ELF-1 (cell line): ENCODE data around the gene MVD.
"Not testable (repeated sequence)": the region's sequence is repeated elsewhere in the genome, so short reads cannot be mapped to it uniquely, and the experiment has no call there.

Experiments
- DNase-seq: peaks from one replicate; pipeline ENCODE4 v3.0.0-alpha.2; 2016; ENCODE audit warnings: low read depth, low spot score

MVD gene

GRCh38 chr16:88681709-88682451 is 19.0 kb upstream of the MVD start:
- DNase-seq, result no peak

GRCh38 chr16:88681084-88681680 is 18.3 kb upstream of the MVD start:
- DNase-seq, result peak; percentile 72

GRCh38 chr16:88680554-88681083 is 17.7 kb upstream of the MVD start:
- no peak for DNase-seq

- DNase-seq, result peak; percentile 47
These were observed 15.5 kb upstream of the MVD start for GRCh38 chr16:88678224-88678979.

DNA sequence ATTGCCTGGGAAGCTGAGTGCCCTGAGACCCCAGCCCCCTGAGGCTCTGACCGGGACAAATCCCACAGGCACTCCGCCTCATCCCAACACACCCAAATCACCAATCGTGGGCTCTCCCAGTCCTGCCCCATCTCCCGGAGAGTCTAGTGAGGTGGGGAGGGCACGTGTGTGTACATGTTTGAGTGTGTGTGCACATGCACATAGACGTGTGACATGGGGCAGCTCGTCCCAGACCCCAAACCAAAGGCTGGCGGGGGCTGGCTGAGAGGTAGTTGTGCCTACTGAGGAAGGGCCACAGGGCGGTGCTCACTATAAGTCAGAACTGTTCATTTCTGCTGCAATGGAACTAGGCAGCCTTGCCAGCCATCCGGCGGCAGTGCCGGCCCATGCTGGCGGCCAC is 14.8 kb upstream of the MVD start:
- DNase-seq, result no peak

DNA sequence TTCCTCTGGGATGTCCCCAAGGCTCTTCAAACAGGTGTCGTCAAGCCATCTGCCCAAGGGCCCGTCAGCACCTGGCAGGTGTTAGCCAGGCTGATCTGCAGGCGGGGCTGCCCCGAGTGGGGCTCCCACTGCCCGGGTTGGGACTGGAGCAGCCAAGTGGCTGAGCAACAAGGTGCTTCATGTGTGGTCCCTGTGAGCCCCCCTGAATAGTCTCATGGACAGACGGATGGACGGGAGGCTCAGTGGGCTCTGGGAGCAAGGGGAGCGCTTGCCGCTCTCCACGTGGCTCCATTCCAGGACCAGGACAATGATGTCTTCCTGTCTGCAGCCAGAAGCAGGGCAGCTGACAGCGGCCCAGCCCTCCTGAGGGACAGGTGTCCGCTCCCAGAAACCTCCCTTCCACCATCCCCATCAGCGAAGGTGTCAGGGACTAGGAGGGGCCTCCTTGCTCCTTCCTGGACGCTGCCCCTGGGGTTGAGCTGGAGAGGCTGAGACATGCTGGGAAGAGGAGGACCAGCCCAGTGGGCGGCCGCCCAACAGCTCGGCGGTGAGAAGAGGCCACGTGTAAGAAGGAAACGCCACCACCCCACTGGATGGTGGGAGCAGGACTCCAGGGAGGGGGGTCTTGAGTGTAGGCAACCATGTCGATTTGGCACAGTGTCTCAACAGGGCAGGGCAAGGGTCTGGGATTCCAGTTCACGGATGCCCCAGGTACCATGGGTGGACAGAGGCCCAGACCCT is 13.8 kb upstream of the MVD start:
- no peak for DNase-seq

- DNase-seq, result no peak
These were observed 11.0 kb upstream of the MVD start for GRCh38 chr16:88673716-88674379.

GRCh38 chr16:88672776-88673175 is 9.9 kb upstream of the MVD start:
- peak; percentile 41 for DNase-seq

GRCh38 chr16:88671806-88672205 is 8.9 kb upstream of the MVD start:
- DNase-seq, result no peak

DNA sequence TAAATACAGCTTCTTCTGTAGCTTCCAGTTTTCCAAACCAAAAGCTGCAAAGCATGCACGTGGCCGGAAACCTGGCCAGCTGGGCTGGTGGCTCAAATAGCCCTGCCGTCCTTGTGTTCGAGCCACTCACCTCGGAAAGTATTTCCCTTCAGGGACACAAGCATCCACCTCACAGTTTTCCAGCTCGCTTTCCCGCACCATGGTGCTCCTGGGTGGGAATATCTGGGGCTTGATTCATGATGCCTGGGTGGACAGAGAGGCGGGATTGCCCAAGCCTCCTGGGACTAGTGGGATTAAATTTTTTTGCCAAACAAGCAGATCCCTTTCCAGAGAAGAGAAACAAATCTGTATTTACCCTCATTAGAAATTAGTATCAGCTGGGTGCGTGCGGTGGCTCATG is 7.1 kb upstream of the MVD start:
- DNase-seq, result no peak

- not testable (repeated sequence) for DNase-seq
These were observed 6.6 kb upstream of the MVD start for GRCh38 chr16:88669493-88669892.

DNA sequence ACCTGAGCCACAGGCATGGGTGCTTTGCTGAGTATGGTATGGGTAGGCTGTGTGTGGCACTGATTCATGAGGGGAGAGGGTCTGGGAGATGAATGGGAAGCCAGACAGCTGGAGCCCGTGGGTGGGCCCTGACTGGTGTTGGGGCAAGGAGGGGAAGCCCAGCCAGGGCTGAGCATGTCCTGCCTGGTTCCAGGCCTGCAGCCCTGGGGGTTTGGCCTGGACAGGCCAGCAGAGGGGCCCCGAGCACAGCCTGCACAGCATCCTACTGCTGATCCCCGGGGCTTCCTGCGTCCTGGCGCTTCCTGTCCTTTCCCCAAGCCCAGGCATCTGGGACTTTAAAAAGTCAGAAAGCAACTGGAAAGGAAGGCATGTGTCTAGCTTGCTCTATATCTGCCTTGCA is 4.6 kb upstream of the MVD start:
- DNase-seq, result peak; percentile 67

GRCh38 chr16:88665570-88665969 is 2.7 kb upstream of the MVD start:
- no peak for DNase-seq

DNA sequence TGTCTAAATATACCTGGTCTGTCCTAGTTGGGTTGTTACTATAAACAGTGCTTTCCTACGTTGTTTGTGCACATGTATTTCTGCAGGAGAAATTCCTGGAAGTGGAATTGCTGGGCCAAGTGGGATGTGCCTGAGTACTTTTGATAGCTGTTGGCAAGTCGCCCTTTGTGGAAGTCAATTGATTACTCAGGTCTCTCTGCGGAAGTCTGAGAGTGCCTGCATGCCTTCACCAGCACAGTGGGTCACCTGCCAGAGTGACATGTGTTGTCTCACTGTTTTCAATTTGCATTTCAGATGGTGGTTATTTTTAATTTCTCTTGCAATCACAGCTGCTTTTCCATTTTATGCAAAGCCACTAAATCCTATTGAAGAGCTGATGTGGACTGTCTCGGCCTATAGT is 2.3 kb upstream of the MVD start:
- DNase-seq, result no peak

DNA sequence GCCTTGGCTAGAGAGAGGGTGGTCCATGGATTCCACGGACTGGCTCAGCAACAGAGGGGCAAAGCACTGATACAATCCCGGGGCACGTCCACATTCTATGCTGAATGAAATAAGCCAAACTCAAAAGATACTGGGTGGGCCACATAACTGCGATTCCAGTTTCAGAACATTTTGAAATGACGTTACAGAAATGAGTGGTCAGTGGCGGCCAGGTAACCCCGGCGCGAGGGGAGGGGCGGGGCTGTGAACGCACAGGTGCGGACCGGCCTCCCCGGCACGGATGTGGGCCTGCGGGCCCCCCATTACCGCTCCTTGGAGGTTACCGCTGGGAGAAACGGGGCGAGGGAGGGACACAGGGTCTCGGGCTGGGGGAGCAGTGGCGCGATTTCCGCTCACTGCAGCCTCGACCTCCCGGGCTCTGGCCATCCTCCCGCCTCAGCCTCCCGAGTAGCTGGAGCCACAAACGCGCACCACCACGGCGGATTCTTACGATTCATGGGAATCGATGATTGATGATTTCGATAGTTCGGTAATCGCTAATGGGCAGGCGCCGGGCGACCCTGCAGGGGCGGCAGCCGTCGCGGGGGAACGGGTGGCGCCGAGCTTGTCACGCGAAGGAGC is 559 bp downstream of the MVD start:
- DNase-seq, result no peak

GRCh38 chr16:88661468-88661867 is 1.4 kb downstream of the MVD start:
- no peak for DNase-seq

DNA sequence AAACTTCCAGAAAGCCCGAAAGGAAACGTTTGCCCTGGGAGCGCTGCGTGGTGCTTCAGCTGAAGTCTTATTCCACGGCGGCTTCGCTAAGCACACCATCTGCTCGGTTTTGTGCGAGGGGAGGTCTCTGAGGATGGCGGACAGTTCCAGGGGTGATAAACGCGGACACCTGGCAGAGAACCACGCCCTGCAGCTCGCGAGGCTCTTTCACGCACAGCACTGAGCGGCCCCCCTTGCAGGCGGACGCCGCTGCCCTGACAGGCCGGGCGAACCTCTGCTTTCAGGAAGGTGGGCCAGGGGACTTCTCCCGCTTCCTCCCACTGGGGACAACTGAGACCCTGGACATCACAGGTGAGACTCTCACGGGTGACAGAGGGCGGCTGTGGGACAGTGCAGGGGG is 3.7 kb downstream of the MVD start:
- DNase-seq, result no peak

DNA sequence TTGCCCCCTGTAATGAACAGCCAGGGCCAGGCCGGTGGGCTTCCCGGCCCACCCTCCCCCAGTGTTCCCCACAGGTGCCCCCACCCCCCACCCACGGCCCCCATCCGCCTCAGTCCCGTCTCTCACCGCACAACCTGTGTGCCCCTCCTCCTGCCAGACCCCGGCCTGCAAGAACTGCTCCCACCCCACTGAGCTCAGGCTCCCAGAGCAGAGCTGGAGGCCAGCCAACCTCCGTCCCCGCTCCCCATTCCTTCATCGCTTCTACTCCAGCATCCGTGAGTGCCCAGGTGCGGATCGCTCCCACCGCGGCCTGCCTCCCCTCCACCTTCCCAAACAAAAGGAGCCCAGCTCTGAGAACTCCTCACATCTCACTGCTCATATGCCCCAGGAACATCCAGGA is 4.2 kb downstream of the MVD start:
- no peak for DNase-seq

DNA sequence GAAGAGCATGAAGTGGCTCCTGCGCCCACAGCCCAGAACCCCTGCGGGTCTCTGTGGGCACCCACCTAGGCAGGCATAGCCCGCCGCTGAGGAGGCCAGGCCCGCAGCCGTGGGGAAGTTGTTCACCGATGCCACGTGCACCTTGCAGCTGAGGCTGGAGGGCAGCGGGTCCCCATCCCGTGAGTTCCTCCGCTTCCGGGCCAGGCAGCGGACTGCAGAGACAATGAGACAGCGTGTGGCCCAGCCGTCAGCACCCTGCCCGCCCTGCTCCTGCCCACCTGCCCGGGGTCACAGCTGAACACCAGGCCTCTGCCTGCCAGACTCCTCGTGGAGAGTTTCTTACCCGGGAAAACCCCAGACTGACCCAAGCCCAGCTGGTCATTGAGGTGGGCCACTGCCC is 5.5 kb downstream of the MVD start:
- no peak for DNase-seq

DNA sequence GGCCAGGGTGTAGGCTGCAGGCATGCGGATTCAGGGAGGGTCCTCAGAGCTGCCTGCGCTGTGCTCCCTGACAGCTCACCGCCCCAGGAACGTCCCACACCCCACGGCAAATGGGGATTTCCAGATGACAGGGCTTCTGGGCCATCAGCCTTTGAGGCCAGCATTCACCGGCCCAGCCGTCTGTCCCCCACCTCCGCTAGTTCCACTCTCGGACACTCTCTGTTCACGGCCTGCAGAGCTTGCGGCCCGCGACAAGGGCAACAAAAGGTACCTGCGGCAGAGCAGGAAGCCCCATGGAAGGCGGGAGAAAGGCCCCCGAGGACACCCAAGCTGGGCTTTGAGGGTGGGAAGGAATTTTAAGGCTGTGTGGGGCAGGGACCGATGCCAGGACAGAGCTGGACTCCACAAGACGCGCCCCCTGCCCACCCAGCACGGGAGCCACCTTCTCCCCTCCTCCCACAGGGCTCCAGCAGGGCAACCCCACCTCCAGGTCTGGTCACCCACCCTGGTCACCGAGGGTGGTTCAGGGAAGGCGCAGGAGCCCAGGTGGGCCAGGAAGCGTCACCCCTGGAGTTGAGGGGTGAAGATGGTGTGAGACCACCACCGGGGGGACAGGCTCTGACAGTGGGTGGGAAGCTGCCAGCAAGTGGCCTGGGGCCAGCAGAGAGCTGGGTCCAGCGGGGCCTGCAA is 6.5 kb downstream of the MVD start:
- no peak for DNase-seq
